Glutamatergic neuron (in vitro differentiated cells): Measurements from ENCODE around the gene AKNA. TPM values are rescaled to one million over a fixed set of nuclear protein-coding genes. Genes with fewer than 3 reads are reported as not detected.

Experiments
- DNase-seq: peaks from one replicate; pipeline ENCODE4 v3.0.0; 2022
- H3K27ac Mint-ChIP-seq: one replicate; pipeline ENCODE4 v1.8.0; 2020; ENCODE audit warnings: mild to moderate bottlenecking, mixed read lengths, inconsistent platforms; ENCODE audit not compliant: unreplicated experiment
- H3K27me3 Mint-ChIP-seq: one replicate; pipeline ENCODE4 v1.8.0; 2020; ENCODE audit warnings: mild to moderate bottlenecking, moderate library complexity, mixed read lengths, inconsistent platforms; ENCODE audit not compliant: unreplicated experiment
- H3K36me3 Mint-ChIP-seq: one replicate; pipeline ENCODE4 v1.8.0; 2020; ENCODE audit warnings: mild to moderate bottlenecking, mixed read lengths, inconsistent platforms; ENCODE audit not compliant: unreplicated experiment
- H3K4me1 Mint-ChIP-seq: one replicate; pipeline ENCODE4 v1.8.0; 2020; ENCODE audit warnings: mild to moderate bottlenecking, low read depth, mixed read lengths, inconsistent platforms; ENCODE audit not compliant: unreplicated experiment
- H3K4me3 Mint-ChIP-seq: one replicate; pipeline ENCODE4 v1.8.0; 2020; ENCODE audit warnings: mild to moderate bottlenecking, mixed read lengths, inconsistent platforms; ENCODE audit not compliant: unreplicated experiment
- H3K9me3 Mint-ChIP-seq: one replicate; pipeline ENCODE4 v1.8.0; 2020; ENCODE audit warnings: mild to moderate bottlenecking, moderate library complexity, mixed read lengths, inconsistent platforms; ENCODE audit not compliant: unreplicated experiment
- total RNA-seq: library from RNA; stranded (reverse); fragmentation: NEBNext Ultra II Directional; extraction: Animal tissue kit (Norgen Biotek cat#: 25700); gene quantifications from one replicate; pipeline ENCODE4 v1.2.1, GENCODE V29; 2021; ENCODE audit not compliant: unreplicated experiment
- TF ChIP-seq, protein P1 (sequence below): fragments of 200-600 bp; sonication (generic); IDR thresholded peaks from one replicate; pipeline ENCODE4 v1.5.0; 2021; ENCODE audit not compliant: partially characterized antibody, unreplicated experiment

Gene AKNA
- total RNA-seq, 1 donor from 2014 or later, result 32.6 TPM

DNA sequence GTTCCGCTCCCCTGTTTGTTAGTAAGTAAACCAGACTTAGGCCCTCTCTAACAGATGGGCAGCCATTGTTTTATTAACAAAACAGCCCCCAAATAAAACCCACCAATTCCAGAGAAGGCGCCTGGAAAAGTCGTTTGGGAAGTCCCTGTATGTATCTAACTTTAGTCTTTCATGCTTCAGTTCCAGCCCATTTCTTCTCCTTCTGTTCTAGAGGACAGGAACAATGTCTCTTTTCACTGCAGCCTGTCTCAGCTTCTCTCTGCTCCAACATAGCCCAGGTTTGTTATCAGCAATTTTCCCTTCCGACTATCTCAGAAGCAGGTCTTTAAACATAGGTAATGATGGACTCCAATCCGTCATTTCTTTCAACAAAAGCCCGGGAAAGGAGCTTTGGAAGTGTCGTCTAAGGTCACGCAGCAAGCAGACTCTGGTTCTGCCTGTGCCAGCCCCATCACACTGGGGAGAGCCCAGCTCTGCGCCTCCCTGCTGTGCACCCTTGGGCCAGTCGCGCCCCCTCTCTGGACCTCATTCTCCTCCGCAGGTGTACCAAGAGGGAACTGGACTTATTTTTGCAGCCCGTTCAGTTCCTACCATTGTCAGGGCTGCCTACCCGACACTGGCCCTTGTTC is 9.6 kb upstream of the AKNA start:
- DNase-seq, result no peak
- no peaks in the 10 kb centered on the region for H3K36me3 Mint-ChIP-seq
- H3K9me3 Mint-ChIP-seq, result no peaks in the 10 kb centered on the region
- H3K27me3 Mint-ChIP-seq, result peaks cover 1% of the 10 kb centered on the region
- H3K4me1 Mint-ChIP-seq, result peaks cover 18% of the 10 kb centered on the region
- TF ChIP-seq, protein P1, sequence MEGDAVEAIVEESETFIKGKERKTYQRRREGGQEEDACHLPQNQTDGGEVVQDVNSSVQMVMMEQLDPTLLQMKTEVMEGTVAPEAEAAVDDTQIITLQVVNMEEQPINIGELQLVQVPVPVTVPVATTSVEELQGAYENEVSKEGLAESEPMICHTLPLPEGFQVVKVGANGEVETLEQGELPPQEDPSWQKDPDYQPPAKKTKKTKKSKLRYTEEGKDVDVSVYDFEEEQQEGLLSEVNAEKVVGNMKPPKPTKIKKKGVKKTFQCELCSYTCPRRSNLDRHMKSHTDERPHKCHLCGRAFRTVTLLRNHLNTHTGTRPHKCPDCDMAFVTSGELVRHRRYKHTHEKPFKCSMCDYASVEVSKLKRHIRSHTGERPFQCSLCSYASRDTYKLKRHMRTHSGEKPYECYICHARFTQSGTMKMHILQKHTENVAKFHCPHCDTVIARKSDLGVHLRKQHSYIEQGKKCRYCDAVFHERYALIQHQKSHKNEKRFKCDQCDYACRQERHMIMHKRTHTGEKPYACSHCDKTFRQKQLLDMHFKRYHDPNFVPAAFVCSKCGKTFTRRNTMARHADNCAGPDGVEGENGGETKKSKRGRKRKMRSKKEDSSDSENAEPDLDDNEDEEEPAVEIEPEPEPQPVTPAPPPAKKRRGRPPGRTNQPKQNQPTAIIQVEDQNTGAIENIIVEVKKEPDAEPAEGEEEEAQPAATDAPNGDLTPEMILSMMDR, result no peak
- peak overlapping the region; percentile 91 for H3K4me3 Mint-ChIP-seq
- peak overlapping the region; percentile 92 for H3K27ac Mint-ChIP-seq

- Mint-ChIP-seq H3K27ac (peak overlapping the region; percentile 73), H3K27me3 (peaks cover 1% of the 10 kb centered on the region), H3K4me3 (peak overlapping the region; percentile 91), H3K36me3 (no peaks in the 10 kb centered on the region), H3K9me3 (no peaks in the 10 kb centered on the region), H3K4me1 (peaks cover 18% of the 10 kb centered on the region)
- DNase-seq, result peak; percentile 40
- TF ChIP-seq, protein P1, result no peak
Measured at GRCh38 chr9:114396558-114397218, 8.9 kb upstream of the AKNA start.

GRCh38 chr9:114395768-114396167 is 8.0 kb upstream of the AKNA start:
- TF ChIP-seq, protein P1, result no peak
- H3K9me3 Mint-ChIP-seq, result no peaks in the 10 kb centered on the region
- H3K27ac Mint-ChIP-seq, result peak overlapping the region; percentile 43
- H3K27me3 Mint-ChIP-seq, result peaks cover 1% of the 10 kb centered on the region
- DNase-seq, result no peak
- H3K36me3 Mint-ChIP-seq, result no peaks in the 10 kb centered on the region
- peak overlapping the region; percentile 70 for H3K4me3 Mint-ChIP-seq
- peaks cover 17% of the 10 kb centered on the region for H3K4me1 Mint-ChIP-seq

GRCh38 chr9:114395334-114395617 is 7.5 kb upstream of the AKNA start:
- no peak for DNase-seq
- no peaks in the 10 kb centered on the region for H3K9me3 Mint-ChIP-seq
- peak overlapping the region; percentile 77 for H3K4me3 Mint-ChIP-seq
- H3K4me1 Mint-ChIP-seq, result peaks cover 22% of the 10 kb centered on the region
- H3K36me3 Mint-ChIP-seq, result no peaks in the 10 kb centered on the region
- peaks cover 1% of the 10 kb centered on the region for H3K27me3 Mint-ChIP-seq
- H3K27ac Mint-ChIP-seq, result peak overlapping the region; percentile 69
- TF ChIP-seq, protein P1, result no peak
